Astrocyte (in vitro differentiated cells and primary cell): Measurements from ENCODE around the gene BTBD2.

Experiments used
- CTCF ChIP-seq: IDR thresholded peaks from 2 replicates; pipeline ENCODE4 v1.5.1; 2011; ENCODE audit warnings: low read depth, mild to moderate bottlenecking, inconsistent platforms, low read length, moderate library complexity; ENCODE audit not compliant: insufficient read depth
- EZH2 ChIP-seq: IDR thresholded peaks from 2 replicates; pipeline ENCODE4 v1.6.1; 2012; ENCODE audit warnings: mild to moderate bottlenecking, low read length, inconsistent platforms; ENCODE audit not compliant: insufficient read depth

- TF ChIP-seq CTCF (no peak), EZH2 (no peak)
These were observed 47.0 kb downstream of the BTBD2 start for GRCh38 chr19:1968279-1969175.
